ENCODE measurements around the gene SNX17.
A peak's percentile ranks its signal among the peaks of the same experiment; 100 is the strongest.

Gene SNX17

DNA sequence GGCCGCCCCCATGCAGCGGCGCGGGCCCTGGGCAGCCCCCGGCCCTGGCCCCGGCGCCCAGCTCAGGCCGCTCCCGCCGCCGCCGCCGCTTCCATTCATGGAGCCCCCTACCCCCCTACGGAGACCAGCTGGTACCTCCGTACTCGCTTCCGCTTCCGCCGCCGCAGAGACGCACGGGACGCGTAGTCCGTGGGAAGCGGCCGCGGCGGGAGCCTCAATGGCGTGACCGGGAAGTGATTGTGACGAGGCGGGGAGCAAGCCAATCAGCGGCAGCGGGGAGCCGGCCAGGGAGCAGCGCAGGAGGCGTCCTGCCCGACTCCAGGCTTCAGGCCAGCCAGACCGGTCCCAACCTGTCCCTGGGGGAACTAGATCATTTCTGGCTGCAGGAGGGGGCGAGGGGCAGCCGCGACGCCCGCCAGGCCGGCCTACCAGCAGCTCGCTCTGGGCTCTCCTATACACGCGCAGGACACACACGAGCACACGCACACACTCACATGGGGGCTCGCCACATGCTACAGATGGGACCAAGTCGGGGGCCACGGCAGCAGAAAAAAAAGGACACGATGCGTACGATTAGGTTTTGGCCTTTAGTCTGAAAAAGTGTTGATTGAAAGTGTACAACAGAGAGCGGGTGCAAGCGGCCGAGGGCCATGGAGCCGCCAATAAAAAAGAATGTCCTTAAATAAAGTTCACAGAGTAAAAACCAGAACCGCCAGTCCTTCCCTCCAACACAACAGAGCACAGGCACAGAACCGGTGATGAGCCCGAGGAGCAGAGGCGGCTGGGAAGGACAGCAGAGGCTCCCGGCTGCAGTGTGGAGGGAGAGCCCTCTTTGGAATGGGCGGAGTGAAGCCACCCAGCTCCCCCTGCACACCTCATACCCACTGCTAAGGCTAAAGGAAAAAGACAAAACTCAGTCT, 10.5 kb downstream of the SNX17 start, which contains the start of gene ZNF513:
ZNF513 (minus strand) TSS at position 109 of the 920 bp plus-strand sequence. CDS start 208 bp downstream, outside the sequence.
- Histone ChIP-seq H3K9me3 (ENCODE audit: insufficient read depth, low read depth, low read length) (no peaks in the 10 kb centered on the region), H3K4me1 (ENCODE audit: insufficient read depth, low read length) (peaks cover 10% of the 10 kb centered on the region), H3K27ac (ENCODE audit: low read length) (peak within 1 kb of the TSS; percentile 97), H3K4me3 (ENCODE audit: low read length) (peak within 1 kb of the TSS; percentile 95), H3K36me3 (ENCODE audit: insufficient read depth, low read depth, low read length) (peaks cover 84% of the 10 kb centered on the region), H3K27me3 (ENCODE audit: insufficient read depth, low read length) (no peaks in the 10 kb centered on the region), H3K9ac (ENCODE audit: low read depth, low read length) (peak within 1 kb of the TSS; percentile 95)

DNA sequence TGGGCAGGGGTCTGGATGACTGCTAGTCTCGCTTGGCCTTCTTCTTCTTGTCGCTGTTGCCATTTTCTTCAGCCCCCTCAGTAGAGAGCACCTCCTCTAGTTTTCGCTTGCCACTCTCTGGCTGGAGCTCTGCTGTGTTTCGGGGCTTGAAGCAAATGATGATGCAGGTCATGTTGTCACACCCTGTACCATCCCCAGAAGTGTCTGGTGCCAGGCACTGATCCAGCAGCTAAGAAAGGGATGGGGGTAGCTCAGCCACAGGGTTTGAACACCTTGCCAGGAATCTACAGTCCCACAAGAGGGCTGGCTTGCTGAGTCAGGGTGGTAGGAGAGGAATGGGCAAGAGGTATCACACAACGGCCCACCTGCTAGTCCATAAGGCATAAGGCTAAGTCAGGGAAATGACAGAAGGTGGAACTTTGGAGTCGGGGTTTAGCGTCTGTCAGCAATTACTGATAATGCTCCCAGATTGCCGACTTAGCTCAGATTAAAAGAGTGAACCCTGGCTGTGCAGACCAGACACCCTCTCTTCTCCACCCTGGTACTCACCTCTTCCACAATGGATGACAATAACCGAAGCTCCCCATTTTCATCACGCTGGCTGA, 11.3 kb downstream of the SNX17 start:
- Histone ChIP-seq H3K27me3 (ENCODE audit: insufficient read depth, low read length) (no peaks in the 10 kb centered on the region), H3K4me3 (ENCODE audit: low read length) (peak overlapping the region; percentile 95; the same call in 1 of the 2 replicates), H3K4me1 (ENCODE audit: insufficient read depth, low read length) (peaks cover 10% of the 10 kb centered on the region), H3K9ac (ENCODE audit: low read depth, low read length) (peak overlapping the region; percentile 87; the same call in 1 of the 2 replicates), H3K36me3 (ENCODE audit: insufficient read depth, low read depth, low read length) (peaks cover 82% of the 10 kb centered on the region), H3K27ac (ENCODE audit: low read length) (peak overlapping the region; percentile 97), H3K9me3 (ENCODE audit: insufficient read depth, low read depth, low read length) (no peaks in the 10 kb centered on the region)

DNA sequence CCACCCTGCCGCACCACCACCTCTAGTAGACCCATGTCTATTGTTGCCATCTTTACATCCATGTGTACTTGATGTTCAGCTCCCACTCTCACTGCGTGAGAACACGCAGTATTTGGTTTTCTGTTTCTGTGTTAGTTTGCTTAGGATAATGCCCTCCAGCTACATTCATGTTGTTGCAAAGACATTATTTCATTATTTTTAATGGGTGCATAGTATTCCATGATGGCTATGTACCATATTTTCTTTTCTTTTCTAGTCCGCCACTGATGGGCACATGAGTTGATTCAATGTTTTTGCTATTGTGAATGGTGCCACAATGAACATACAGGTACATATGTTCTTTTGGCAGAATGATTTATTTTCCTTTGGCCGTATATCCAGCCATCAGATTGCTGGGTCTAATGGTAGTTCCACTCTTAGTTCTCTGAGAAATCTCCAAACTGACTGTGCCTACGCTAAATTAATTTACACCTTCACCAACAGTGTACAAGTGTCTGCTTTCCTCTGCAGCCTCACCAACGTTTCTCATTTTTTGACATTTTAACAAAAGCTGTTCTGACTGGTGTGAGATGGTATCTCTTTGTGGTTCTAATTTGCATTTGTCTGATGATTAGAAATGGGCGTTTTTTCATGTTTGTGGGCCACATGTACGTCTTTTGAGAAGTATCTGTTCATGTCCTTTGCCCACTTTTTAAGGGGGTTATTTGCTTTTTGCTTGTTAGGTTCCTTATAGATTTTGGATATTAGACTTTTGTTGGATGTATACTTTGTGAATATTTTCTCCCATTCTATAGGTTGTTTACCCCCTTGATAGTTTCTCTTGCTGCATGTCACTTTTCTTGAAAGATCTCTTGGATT, 20.6 kb downstream of the SNX17 start:
- Histone ChIP-seq H3K4me1 (ENCODE audit: insufficient read depth, low read length) (no peaks in the 10 kb centered on the region), H3K27ac (ENCODE audit: low read length) (no peak overlapping the region), H3K9ac (ENCODE audit: low read depth, low read length) (no peak overlapping the region), H3K36me3 (ENCODE audit: insufficient read depth, low read depth, low read length) (peaks cover 31% of the 10 kb centered on the region), H3K4me3 (ENCODE audit: low read length) (no peak overlapping the region), H3K9me3 (ENCODE audit: insufficient read depth, low read depth, low read length) (no peaks in the 10 kb centered on the region), H3K27me3 (ENCODE audit: insufficient read depth, low read length) (no peaks in the 10 kb centered on the region)

DNA sequence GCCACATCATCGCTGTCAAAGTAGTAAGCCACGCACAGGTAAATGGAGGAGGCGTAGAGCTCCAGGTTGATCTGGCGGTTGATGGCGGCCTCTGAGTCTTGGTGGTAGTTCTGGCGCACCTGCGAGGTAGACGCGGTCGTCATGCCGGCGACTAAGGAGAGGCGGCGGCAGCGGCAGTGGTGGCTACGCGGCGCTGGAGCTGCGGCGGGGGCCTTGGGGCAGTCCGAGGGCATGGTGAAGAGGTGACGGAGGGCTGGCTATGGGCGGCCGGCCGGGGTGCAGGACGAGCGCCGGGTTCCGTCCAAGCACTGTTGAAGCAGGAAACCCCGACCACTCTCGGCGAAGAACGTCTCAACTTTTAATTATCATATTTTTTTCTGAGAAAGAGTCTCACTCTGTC, 22.8 kb downstream of the SNX17 start:
- no peak overlapping the region for H3K27ac ChIP-seq (ENCODE audit: low read length)

DNA sequence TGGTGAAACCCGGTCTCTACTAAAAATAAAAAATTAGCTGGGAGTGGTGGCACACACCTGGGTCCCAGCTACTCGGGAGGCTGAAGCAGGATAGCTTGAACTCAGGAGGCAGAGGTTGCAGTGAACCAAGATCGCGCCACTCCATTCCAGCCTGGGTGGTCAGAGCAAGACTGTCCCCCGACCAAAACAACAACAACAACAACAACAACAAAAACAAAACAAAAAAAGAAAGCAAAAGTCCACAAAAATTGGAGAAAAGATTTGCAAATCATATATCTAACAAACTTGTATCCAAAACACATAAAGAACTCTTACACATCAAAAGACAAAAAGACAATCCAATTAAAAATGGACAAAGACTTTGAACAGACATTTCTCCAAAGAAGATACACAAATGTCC, 28.5 kb downstream of the SNX17 start:
- H3K9ac ChIP-seq (ENCODE audit: low read depth, low read length), result no peak overlapping the region
- no peak overlapping the region for H3K4me3 ChIP-seq (ENCODE audit: low read length)
- H3K27ac ChIP-seq (ENCODE audit: low read length), result no peak overlapping the region
- peaks cover 19% of the 10 kb centered on the region; the same call in 1 of the 2 replicates for H3K36me3 ChIP-seq (ENCODE audit: insufficient read depth, low read depth, low read length)
- no peaks in the 10 kb centered on the region for H3K9me3 ChIP-seq (ENCODE audit: insufficient read depth, low read depth, low read length)
- no peaks in the 10 kb centered on the region for H3K27me3 ChIP-seq (ENCODE audit: insufficient read depth, low read length)
- H3K4me1 ChIP-seq (ENCODE audit: insufficient read depth, low read length), result no peaks in the 10 kb centered on the region

More for the DNA sequence above, 22.8 kb downstream of the SNX17 start:
- no peaks in the 10 kb centered on the region for H3K9me3 ChIP-seq (ENCODE audit: insufficient read depth, low read depth, low read length)
- no peaks in the 10 kb centered on the region for H3K27me3 ChIP-seq (ENCODE audit: insufficient read depth, low read length)
- peaks cover 21% of the 10 kb centered on the region for H3K36me3 ChIP-seq (ENCODE audit: insufficient read depth, low read depth, low read length)
- H3K4me1 ChIP-seq (ENCODE audit: insufficient read depth, low read length), result no peaks in the 10 kb centered on the region
- no peak overlapping the region for H3K9ac ChIP-seq (ENCODE audit: low read depth, low read length)
- no peak overlapping the region for H3K4me3 ChIP-seq (ENCODE audit: low read length)

DNA sequence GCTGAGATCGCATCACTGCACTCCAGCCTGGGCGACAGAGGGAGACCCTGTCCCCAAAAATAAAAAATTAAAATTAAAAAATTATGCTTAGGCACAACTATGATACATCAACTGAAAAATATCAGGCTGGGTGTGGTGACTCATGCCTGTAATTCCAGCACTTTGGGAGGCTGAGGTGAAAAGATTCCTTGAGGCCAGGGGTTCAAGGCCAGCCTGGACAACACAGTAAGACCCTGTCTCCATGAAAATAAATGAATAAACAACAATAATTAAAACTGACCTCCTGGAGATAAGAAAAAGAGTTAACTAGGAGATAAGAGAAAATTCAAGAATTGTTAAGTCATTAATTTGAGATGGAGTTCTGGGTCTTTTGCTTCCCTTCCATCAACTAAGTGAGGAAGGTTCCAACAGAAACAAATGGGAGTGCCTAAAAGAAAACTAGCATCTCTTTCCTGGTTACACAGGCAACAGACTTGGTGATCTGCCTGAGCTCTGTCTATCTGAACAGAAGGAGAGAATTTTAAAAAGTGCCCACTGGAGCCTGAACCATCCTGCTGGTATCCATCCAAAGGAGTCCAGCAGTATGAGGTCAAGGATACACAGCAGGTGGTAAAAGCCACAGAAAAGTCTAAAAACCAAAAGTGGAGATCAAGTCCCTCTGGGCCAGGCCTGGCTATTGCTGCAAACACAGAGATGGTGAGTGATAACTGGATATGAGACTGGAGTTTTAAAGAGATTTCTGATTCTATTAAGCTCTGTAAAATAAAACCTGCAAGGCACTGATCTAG, 30.1 kb downstream of the SNX17 start:
- H3K27ac ChIP-seq (ENCODE audit: low read length), result no peak overlapping the region
- no peaks in the 10 kb centered on the region for H3K4me1 ChIP-seq (ENCODE audit: insufficient read depth, low read length)
- no peak overlapping the region for H3K9ac ChIP-seq (ENCODE audit: low read depth, low read length)
- H3K9me3 ChIP-seq (ENCODE audit: insufficient read depth, low read depth, low read length), result no peaks in the 10 kb centered on the region
- H3K36me3 ChIP-seq (ENCODE audit: insufficient read depth, low read depth, low read length), result peaks cover 26% of the 10 kb centered on the region; the same call in 1 of the 2 replicates
- H3K27me3 ChIP-seq (ENCODE audit: insufficient read depth, low read length), result no peaks in the 10 kb centered on the region
- H3K4me3 ChIP-seq (ENCODE audit: low read length), result no peak overlapping the region

DNA sequence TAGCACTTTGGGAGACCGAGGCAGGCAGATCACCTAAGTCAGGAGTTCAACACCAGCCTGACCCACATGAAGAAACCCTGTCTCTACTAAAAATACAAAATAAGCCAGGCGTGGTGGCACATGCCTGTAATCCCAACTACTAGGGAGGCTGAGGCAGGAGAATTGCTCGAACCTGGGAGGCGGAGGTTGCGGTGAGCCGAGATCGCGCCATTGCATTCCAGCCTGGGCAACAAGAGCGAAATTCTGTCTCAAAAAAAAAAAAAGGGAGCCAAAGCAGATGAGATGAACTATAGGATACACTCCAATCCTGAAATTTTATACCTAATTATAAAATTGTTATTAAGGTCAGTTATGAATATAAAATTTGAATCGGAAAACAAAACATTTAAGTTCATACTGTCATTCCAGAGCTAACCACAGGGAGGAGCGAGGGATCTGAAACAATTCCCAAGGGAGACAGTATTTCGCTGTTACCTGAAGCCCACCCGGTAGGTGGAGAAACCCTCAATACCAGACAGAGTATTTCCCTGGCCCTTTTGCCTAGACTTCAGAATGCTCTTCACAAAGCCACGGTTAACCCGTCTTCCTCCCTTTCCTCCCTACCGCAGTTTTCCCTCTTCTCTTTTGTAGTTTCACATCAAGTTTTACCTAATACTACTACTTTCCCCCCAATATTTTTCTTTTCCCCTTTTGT, 37.5 kb downstream of the SNX17 start:
- Histone ChIP-seq H3K27ac (ENCODE audit: low read length) (no peak overlapping the region), H3K9ac (ENCODE audit: low read depth, low read length) (peak overlapping the region; percentile 93), H3K4me3 (ENCODE audit: low read length) (peak overlapping the region; percentile 85), H3K36me3 (ENCODE audit: insufficient read depth, low read depth, low read length) (peaks cover 30% of the 10 kb centered on the region; the same call in 1 of the 2 replicates), H3K9me3 (ENCODE audit: insufficient read depth, low read depth, low read length) (no peaks in the 10 kb centered on the region), H3K4me1 (ENCODE audit: insufficient read depth, low read length) (no peaks in the 10 kb centered on the region), H3K27me3 (ENCODE audit: insufficient read depth, low read length) (no peaks in the 10 kb centered on the region)

DNA sequence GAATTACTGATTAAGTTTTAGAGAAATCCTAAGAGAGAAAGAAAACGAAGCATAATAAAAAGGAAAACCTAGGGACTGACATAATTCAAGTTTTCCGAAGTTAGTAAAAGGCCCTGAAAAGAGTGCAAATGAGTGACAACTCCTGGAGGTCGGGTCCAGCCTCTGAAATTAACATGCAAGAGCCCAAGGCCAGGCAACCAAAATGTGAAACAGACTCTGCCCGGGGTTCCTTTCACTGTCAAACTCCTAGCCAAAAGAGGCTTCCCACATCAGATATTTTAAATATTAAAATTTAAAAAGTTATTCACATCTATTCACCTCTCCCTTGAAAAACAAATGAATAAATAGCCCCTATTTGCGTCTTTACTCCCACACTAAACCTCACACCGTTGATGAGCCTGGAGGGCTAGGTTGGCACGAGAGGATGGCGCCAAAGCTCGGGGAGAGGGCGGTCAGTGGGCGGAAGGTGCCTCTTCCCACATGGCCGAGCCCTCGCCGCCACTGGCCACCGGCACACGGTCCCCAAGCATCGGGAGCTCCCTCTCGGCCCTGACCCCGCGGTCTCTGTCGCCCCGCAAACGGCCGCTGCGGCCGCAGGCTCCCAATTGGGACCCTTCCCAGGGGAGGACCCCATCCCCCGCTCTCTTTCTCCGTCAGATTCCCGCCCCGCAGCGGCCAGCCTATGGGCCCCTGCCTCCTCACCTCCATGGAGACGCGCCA, 38.3 kb downstream of the SNX17 start:
- H3K27me3 ChIP-seq (ENCODE audit: insufficient read depth, low read length), result no peaks in the 10 kb centered on the region
- no peaks in the 10 kb centered on the region for H3K9me3 ChIP-seq (ENCODE audit: insufficient read depth, low read depth, low read length)
- peaks cover 26% of the 10 kb centered on the region; the same call in 1 of the 2 replicates for H3K36me3 ChIP-seq (ENCODE audit: insufficient read depth, low read depth, low read length)
- H3K27ac ChIP-seq (ENCODE audit: low read length), result peak overlapping the region; percentile 81
- peak overlapping the region; percentile 85 for H3K4me3 ChIP-seq (ENCODE audit: low read length)
- no peaks in the 10 kb centered on the region for H3K4me1 ChIP-seq (ENCODE audit: insufficient read depth, low read length)
- H3K9ac ChIP-seq (ENCODE audit: low read depth, low read length), result peak overlapping the region; percentile 93

DNA sequence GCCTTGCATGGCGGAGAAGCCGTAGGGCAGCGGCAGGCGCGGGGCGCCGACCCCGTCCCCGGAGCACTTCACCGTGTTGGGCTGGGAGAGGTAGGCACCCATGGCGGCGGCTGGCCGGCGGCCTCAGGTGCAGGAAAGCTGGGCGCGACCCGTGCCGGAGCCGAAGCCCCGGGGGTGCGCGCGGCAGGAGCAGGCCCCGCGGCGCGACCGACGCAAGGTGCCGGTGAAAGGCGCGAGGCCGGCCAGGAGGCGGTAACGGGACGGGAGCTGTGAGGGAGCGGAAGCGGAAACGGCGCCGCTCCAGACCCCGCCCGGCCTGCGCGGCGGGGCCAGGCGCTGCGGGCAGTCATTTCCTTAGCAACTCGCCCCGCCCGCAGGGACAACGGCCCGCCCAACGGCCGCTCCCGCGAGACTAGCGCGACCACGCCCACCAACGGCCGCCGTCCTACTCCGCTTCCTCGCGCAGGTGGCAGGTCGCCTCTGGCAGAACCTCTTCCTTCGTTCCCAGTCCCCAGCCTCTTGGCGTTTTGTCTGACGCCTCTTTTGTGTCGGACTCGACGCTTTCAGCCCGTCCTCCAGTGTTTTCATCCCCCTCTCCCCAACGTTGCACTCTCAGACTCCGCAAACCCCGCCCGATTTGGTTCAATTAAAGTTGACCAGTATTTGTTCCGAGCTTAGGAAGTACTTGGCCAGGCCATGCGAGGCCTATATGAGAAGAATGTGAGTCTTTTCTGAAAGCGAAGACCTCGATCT, 39.1 kb downstream of the SNX17 start, which contains the start of gene PPM1G:
PPM1G (minus strand) TSS at position 271 of the 753 bp plus-strand sequence; CDS start at position 102, 169 bp downstream.
- Histone ChIP-seq H3K27ac (ENCODE audit: low read length) (peak within 1 kb of the TSS; percentile 81), H3K4me1 (ENCODE audit: insufficient read depth, low read length) (no peaks in the 10 kb centered on the region), H3K36me3 (ENCODE audit: insufficient read depth, low read depth, low read length) (peaks cover 24% of the 10 kb centered on the region; the same call in 1 of the 2 replicates), H3K9me3 (ENCODE audit: insufficient read depth, low read depth, low read length) (no peaks in the 10 kb centered on the region), H3K27me3 (ENCODE audit: insufficient read depth, low read length) (no peaks in the 10 kb centered on the region), H3K4me3 (ENCODE audit: low read length) (peak within 1 kb of the TSS; percentile 85), H3K9ac (ENCODE audit: low read depth, low read length) (peak within 1 kb of the TSS; percentile 93)
